GM18526 (cell line): ENCODE data around the gene NELL1.

Source experiments
- POLR2A ChIP-seq: IDR thresholded peaks from 3 replicates; pipeline ENCODE4 v1.6.1; 2011; ENCODE audit not compliant: insufficient read length; ENCODE audit errors: extremely low read depth

NELL1 gene

DNA sequence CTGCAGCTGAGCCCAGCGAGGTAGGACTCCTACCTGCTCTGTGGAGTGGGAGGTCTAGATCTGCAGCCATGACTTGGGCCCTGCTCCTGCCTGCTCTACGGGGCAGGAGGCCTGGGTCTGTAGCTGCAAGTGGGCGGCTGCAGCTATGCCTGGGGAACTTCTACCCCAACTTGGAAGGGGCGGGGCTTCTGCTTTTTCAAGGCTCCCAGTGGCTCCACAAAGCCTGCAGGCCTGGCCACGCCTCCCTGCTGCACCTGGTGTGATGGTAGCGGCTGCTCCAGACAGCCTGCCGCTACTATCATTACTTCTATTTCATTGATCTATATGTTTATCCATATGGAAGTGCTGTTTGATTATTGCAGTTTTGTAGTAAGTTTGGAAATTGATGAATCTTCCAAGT is 121.2 kb downstream of the NELL1 start:
- no peak for TF ChIP-seq POLR2A

DNA sequence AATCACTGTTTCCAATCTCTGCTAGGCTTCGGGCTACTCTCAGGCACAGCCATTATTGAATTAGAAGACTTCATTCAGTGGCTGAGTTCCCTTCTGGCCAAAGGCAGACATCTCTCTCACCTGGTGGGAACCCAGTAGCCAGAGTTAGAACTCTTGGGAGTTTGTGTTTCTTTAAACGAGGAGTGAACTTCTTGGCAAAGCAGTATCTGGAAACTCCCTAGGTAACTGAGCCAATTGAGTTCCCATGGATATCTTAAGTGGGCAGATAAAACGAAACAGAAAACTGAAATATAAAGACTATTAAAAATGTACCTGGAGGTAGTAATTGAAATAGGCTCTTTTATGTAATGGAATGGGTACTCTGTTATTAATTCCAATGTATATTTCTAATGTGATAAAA is 125.6 kb downstream of the NELL1 start:
- no peak for TF ChIP-seq POLR2A

GRCh38 chr11:20808328-20808727 is 138.9 kb downstream of the NELL1 start:
- TF ChIP-seq POLR2A: no peak

DNA sequence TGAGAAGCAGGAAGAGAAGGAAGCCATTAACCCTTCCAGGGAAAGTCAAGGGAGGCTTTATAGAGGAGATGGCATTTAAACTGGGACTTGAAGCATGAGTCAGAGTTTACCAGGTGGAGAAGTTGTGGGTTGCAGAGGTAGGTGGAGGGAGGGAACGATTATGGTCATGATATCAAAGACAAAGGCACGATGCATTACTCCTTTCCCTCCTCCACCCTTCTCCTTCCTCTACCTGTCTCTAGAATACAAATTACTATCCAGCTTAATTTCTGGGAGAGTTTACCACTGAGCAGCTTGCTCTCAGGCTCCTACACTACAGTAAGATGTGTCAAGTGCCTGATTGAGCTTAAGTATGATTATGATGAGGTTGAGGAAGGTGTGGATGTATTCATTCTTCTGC is 151.7 kb downstream of the NELL1 start:
- no peak for TF ChIP-seq POLR2A

GRCh38 chr11:20821470-20821869 is 152.1 kb downstream of the NELL1 start:
- TF ChIP-seq POLR2A: no peak

DNA sequence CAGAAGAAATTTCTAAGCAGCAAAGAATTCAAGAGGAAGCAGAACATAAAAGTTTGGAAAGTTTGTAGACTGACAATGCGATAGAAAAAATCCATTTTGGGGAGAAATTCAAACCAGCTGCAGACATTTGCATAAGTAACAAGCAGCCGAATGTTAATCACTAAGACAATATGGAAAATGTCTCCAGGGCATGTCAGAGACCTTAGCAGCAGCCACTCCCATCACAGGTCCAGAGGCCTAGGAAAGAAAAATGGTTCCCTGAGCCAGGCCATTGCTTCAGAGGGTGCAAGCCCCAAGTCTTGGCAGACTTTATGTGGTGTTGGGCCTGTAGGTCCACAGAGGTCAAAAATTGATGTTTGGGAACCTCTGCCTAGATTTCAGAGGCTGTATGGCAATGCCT is 155.4 kb downstream of the NELL1 start:
- TF ChIP-seq POLR2A: no peak

GRCh38 chr11:20835561-20835960 is 166.2 kb downstream of the NELL1 start:
- no peak for TF ChIP-seq POLR2A

DNA sequence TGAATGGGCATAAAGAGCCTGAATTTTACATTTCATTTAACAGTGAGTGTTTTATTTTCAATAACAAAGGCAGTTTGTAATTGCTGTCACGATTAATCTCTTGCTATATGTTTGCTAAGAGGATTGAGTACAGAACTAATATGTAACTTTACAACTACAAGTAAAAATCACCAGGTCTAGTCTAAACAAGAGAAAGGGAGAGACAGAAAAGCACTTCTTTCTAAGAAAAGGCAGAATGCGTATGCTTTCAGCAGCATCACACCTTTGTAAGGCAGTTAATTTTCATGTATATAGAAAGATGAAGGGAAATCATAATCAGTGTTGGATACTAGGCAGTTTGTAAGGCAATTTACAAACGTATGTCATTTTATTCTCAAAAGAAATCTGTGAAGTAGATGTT is 169.8 kb downstream of the NELL1 start:
- no peak for TF ChIP-seq POLR2A

DNA sequence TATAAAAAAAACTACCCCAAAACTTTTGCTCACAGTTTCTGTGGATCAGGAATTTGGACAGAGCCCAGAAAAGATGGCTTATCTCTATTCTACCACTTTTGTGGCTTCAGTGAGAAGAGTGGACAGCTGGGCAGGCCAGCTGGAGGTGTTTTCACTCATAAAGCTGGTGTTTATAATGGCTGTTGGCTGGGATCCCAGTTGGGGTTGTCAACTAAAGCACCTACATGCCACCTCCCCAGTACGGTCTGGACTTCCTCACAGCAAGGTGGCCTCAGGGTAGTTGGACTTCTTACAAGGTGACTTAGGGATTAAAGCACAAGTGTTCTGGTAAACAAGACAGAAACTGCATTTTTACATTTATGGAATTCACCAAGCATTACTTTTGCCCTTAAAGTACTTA is 171.0 kb downstream of the NELL1 start:
- no peak for TF ChIP-seq POLR2A

GRCh38 chr11:20844216-20844615 is 174.8 kb downstream of the NELL1 start:
- no peak for TF ChIP-seq POLR2A

GRCh38 chr11:20844630-20845029 is 175.2 kb downstream of the NELL1 start:
- no peak for TF ChIP-seq POLR2A

DNA sequence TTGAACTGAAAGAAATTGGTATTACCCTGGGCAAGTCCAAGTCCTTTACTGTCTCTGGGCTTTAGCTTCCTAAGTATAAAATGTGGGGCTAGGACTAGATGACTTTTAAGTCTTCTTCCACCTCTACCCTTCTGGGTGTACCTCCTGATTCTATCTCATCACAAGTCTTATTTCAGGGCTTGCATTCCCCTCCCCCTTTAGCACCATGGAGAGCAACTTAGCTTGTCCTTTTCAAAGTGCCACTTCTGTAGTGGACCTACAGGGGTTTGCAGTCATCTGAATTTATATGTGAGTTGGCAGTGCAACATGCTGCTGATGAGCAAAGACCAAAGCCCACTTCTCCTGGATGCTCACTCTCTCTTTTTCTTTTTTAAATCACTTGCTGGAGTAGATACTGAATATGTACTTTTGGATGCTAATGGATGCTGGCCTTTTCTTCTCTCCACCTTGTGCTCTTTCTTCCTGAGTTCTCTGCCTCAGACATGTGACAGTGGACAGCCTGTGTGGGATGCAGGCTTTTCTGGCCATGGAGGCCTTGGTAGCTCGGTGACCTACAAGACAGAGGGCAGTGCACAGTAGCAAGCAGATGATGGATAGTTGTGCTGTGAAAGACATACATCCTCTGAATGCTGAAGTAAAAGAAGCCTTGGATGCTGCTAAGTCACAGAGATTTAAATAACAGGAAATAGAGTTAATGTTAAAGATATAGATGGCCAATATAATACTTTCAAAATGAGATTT is 185.0 kb downstream of the NELL1 start:
- TF ChIP-seq POLR2A: no peak

DNA sequence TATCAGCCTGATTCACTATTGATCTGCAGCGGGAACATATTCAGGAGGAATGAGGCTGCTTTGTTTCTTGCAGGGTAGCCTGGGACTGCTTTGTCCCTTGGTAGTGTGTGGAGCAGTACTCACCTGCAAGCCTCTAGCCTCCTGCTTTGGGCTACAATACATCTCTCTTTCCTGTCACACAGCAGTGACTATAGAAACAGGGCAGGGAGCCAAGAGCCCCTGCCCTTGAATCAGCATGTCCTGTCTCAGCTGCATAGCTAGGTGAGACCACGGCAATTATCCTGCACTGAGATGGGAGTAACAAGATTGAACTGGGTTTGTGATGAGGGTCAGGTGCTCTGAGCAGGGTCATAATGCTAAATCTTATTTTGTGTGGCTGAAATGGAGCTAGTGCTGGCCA is 191.9 kb downstream of the NELL1 start:
- no peak for TF ChIP-seq POLR2A

DNA sequence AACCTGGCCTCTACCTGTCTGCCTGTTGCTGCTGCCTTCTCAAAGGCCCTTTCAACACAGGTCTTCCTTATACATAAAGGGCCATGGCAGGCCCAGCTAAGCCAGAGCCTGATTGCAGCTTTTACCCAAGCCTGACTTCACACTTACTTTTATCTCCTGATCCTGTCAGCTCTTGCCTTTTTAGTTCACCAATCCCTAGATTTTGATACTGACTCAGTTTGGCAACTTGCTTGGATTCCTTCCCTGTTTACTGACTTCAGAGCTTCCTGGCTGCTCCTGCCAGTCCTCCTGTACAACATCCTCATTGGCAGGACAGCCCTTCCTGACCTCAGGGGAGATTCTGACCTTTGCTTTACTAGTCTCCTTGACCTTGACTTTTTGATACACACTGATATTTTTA is 195.2 kb downstream of the NELL1 start:
- no peak for TF ChIP-seq POLR2A

DNA sequence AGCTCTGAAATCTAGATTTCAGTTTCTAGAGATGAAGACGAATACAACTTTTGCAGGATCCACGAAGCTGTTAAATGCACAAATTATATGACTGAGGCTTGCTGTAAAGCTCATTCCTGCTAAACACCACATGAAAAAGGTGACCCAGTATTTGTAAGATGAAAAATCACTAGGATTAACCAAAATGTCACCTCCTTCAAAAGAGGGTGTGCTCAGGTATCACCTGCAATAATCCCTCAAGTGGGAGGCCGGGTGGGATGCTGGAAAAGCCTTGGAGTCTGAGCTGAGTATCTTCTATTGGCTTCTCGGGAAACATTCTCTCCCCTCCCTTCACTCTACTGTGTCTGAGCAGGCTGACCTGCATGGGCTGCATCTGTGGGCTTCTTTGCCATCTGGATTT is 195.8 kb downstream of the NELL1 start:
- TF ChIP-seq POLR2A: no peak

- TF ChIP-seq POLR2A: no peak
Measured at GRCh38 chr11:20869123-20869522, 199.7 kb downstream of the NELL1 start.

GRCh38 chr11:20873054-20873453 is 203.7 kb downstream of the NELL1 start:
- no peak for TF ChIP-seq POLR2A
